SK-N-SH (cell line): Measurements from ENCODE around the gene HSPA4. TPM values are rescaled to one million over a fixed set of nuclear protein-coding genes. Genes with fewer than 3 reads are reported as not detected.

Experiments used
- CTCF ChIA-PET: fragments of 300-600, 350-600 bp; formaldehyde crosslinking; extraction: SDS; loops from one replicate; lab custom pipeline; 2021; lab: Yijun Ruan, JAX
- POLR2A ChIA-PET: fragments of 350-600 bp; sonication (Branson Sonifier 250); formaldehyde crosslinking; extraction: SDS; loops from one replicate; lab custom pipeline; 2020; ENCODE audit warnings: antibody characterized with exemption, inconsistent platforms; lab: Yijun Ruan, JAX
- DNase-seq: peaks from one replicate; pipeline ENCODE4 v3.0.0; 2012
- H2AFZ ChIP-seq: fragments of 200-600 bp; sonication (generic); 2 replicates; pipeline ENCODE4 v1.8.1; 2016; ENCODE audit warnings: antibody characterized with exemption, mild to moderate bottlenecking, low read depth
- H3F3A ChIP-seq: fragments of 200-600 bp; sonication (generic); replicated peaks from 2 replicates; pipeline ENCODE3; 2016; ENCODE audit warnings: antibody characterized with exemption, mild to moderate bottlenecking; ENCODE audit not compliant: insufficient read depth
- H3K27ac ChIP-seq, 2 experiments: fragments of 200-500 bp in 1 of 2; fragments of 200-600 bp in 1 of 2; sonication (Bioruptor generic) in 1 of 2; sonication (generic), shearing (Covaris generic) in 1 of 2; 2 replicates each; pipeline versions ENCODE4 v1.5.1 to v1.6.1; 2014 to 2016; ENCODE audit warnings: low read depth in 2 of 2, inconsistent platforms in 1 of 2, low read length in 1 of 2, mild to moderate bottlenecking in 1 of 2, mixed read lengths in 1 of 2
- H3K27me3 ChIP-seq: fragments of 200-600 bp; sonication (generic), shearing (Covaris generic); 2 replicates; pipeline ENCODE4 v1.6.1; 2016; ENCODE audit warnings: mixed run types; ENCODE audit not compliant: insufficient read depth
- H3K36me3 ChIP-seq, 2 experiments: fragments of 200-500 bp in 1 of 2; fragments of 200-600 bp in 1 of 2; sonication (Bioruptor generic) in 1 of 2; sonication (generic) in 1 of 2; replicated peaks in 1 of 2; 2 replicates each; pipeline versions ENCODE3 to v1.5.1; 2014 to 2016; ENCODE audit warnings: low read length in 1 of 2, mild to moderate bottlenecking in 1 of 2; ENCODE audit not compliant: insufficient read depth in 2 of 2, control insufficient read depth in 1 of 2
- H3K4me1 ChIP-seq, 2 experiments: fragments of 200-500 bp in 1 of 2; fragments of 200-600 bp in 1 of 2; sonication (Bioruptor generic) in 1 of 2; sonication (generic), shearing (Covaris generic) in 1 of 2; 2 replicates each; pipeline versions ENCODE4 v1.5.1 to v1.6.1; 2014 to 2016; ENCODE audit warnings: low read depth in 1 of 2, low read length in 1 of 2, mixed run types in 1 of 2; ENCODE audit not compliant: insufficient read depth in 2 of 2, control insufficient read depth in 1 of 2
- H3K4me2 ChIP-seq: fragments of 200-600 bp; sonication (generic), shearing (Covaris generic); 2 replicates; pipeline ENCODE4 v1.6.1; 2017; ENCODE audit warnings: mixed run types
- H3K4me3 ChIP-seq, 2 experiments: fragments of 200-500 bp in 1 of 2; fragments of 200-600 bp in 1 of 2; sonication (Bioruptor generic) in 1 of 2; sonication (generic), shearing (Covaris generic) in 1 of 2; 2 replicates each; pipeline versions ENCODE4 v1.5.1 to v1.8.1; 2014 to 2016; ENCODE audit warnings: low read depth in 2 of 2, inconsistent platforms in 1 of 2, low read length in 1 of 2, mild to moderate bottlenecking in 1 of 2, mixed read lengths in 1 of 2, moderate library complexity in 1 of 2
- H3K79me2 ChIP-seq: fragments of 200-600 bp; sonication (generic); 2 replicates; pipeline ENCODE4 v1.8.1; 2017; ENCODE audit warnings: mild to moderate bottlenecking; ENCODE audit not compliant: insufficient read depth
- H3K9ac ChIP-seq: fragments of 200-600 bp; sonication (generic); 2 replicates; pipeline ENCODE4 v1.6.1; 2017; ENCODE audit warnings: mixed run types
- H3K9me2 ChIP-seq: fragments of 200-600 bp; sonication (generic); 2 replicates; pipeline ENCODE4 v1.6.1; 2017; ENCODE audit warnings: mixed run types
- H3K9me3 ChIP-seq: fragments of 200-600 bp; sonication (generic); 2 replicates; pipeline ENCODE4 v1.6.1; 2017; ENCODE audit warnings: mixed run types, mild to moderate bottlenecking, moderate library complexity
- H4K20me1 ChIP-seq: fragments of 200-600 bp; sonication (generic); 2 replicates; pipeline ENCODE4 v1.6.1; 2017; ENCODE audit warnings: mild to moderate bottlenecking, mixed run types; ENCODE audit not compliant: insufficient read depth
- CHD2 ChIP-seq: fragments of 150-350 bp; IDR thresholded peaks from 2 replicates; pipeline ENCODE4 v1.6.1; 2018; ENCODE audit warnings: low read length; ENCODE audit not compliant: partially characterized antibody
- EP300 ChIP-seq, 2 experiments: IDR thresholded peaks; 2 replicates each; pipeline versions ENCODE4 v1.4.0 to v1.6.1; 2012; ENCODE audit warnings: borderline replicate concordance in 1 of 2, low read depth in 1 of 2, low read length in 1 of 2
- EZH2phosphoT487 ChIP-seq: fragments of 200-600 bp; sonication (generic); IDR thresholded peaks from 2 replicates; pipeline ENCODE4 v1.6.1; 2017; ENCODE audit warnings: low read depth, mixed run types, mild to moderate bottlenecking, antibody characterized with exemption, moderate library complexity, borderline replicate concordance
- FOSL2 ChIP-seq: IDR thresholded peaks from 2 replicates; pipeline ENCODE4 v1.4.0; 2012; ENCODE audit warnings: low read depth, mild to moderate bottlenecking, moderate library complexity, borderline replicate concordance
- FOXJ3 ChIP-seq: sonication (generic); formaldehyde crosslinking; IDR thresholded peaks from 2 replicates; pipeline ENCODE4 v1.5.1; 2020; ENCODE audit warnings: mild to moderate bottlenecking, missing genetic modification reagents
- GATA2 ChIP-seq: sonication (generic); formaldehyde crosslinking; IDR thresholded peaks from 2 replicates; pipeline ENCODE4 v1.5.0; 2020; ENCODE audit warnings: mild to moderate bottlenecking, missing genetic modification reagents
- JUND ChIP-seq: IDR thresholded peaks from 2 replicates; pipeline ENCODE4 v1.4.0; 2012
- MXI1 ChIP-seq: IDR thresholded peaks from 2 replicates; pipeline ENCODE4 v1.6.1; 2012; ENCODE audit warnings: mild to moderate bottlenecking, low read depth, low read length, improper control_type of control experiment
- NFIC ChIP-seq: IDR thresholded peaks from 2 replicates; pipeline ENCODE4 v1.4.0; 2012; ENCODE audit warnings: borderline replicate concordance
- POLR2AphosphoS5 ChIP-seq: IDR thresholded peaks from 2 replicates; pipeline ENCODE4 v1.6.1; 2012; ENCODE audit warnings: low read depth, low read length
- RAD21 ChIP-seq: IDR thresholded peaks from 2 replicates; pipeline ENCODE4 v1.6.1; 2012; ENCODE audit warnings: mild to moderate bottlenecking, low read length
- RCOR1 ChIP-seq: fragments of 150-350 bp; IDR thresholded peaks from 2 replicates; pipeline ENCODE4 v1.6.1; 2017; ENCODE audit warnings: antibody characterized with exemption, low read length
- RFX5 ChIP-seq: IDR thresholded peaks from 2 replicates; pipeline ENCODE4 v1.6.1; 2012; ENCODE audit warnings: mild to moderate bottlenecking, improper control_type of control experiment, low read length
- TEAD4 ChIP-seq: IDR thresholded peaks from 2 replicates; pipeline ENCODE4 v1.4.0; 2012; ENCODE audit warnings: mild to moderate bottlenecking, borderline replicate concordance; ENCODE audit not compliant: insufficient read depth
- USF2 ChIP-seq: fragments of 150-350 bp; IDR thresholded peaks from 2 replicates; pipeline ENCODE4 v1.6.1; 2017; ENCODE audit warnings: antibody characterized with exemption, low read length, low read depth, borderline replicate concordance
- YY1 ChIP-seq: IDR thresholded peaks from 2 replicates; pipeline ENCODE4 v1.4.0; 2012; ENCODE audit warnings: low read depth, mild to moderate bottlenecking
- ZBTB33 ChIP-seq: IDR thresholded peaks from 2 replicates; pipeline ENCODE4 v1.4.0; 2012; ENCODE audit warnings: low read depth, borderline replicate concordance
- WGBS: methylation state at CpG from one replicate; pipeline ENCODE4 v1.1.6; 2017; ENCODE audit warnings: low lambda C conversion rate; 5-methylcytosine and 5-hydroxymethylcytosine counted together
- polyA plus RNA-seq, 3 experiments: library from polyadenylated mRNA; depleted of rRNA; stranded (reverse); fragments of >200 nt; gene quantifications; 2 replicates each; pipeline ENCODE4 v1.2.3, GENCODE V29; 2012
- TF ChIP-seq, protein P1 (sequence below): IDR thresholded peaks from 2 replicates; pipeline ENCODE4 v1.4.0; 2012; ENCODE audit warnings: low read depth, borderline replicate concordance
- TF ChIP-seq, protein P2 (sequence below): IDR thresholded peaks from 2 replicates; pipeline ENCODE4 v1.4.0; 2012; ENCODE audit warnings: low read depth
- TF ChIP-seq, protein P3 (sequence below): fragments of 200-600 bp; sonication (generic); IDR thresholded peaks from 2 replicates; pipeline ENCODE4 v1.6.1; 2017; ENCODE audit warnings: antibody characterized with exemption, mild to moderate bottlenecking, moderate library complexity

HSPA4 gene
- polyA plus RNA-seq, 1 of the 3 experiments (the other 2 are of a cell fraction), result 18.8 TPM

DNA sequence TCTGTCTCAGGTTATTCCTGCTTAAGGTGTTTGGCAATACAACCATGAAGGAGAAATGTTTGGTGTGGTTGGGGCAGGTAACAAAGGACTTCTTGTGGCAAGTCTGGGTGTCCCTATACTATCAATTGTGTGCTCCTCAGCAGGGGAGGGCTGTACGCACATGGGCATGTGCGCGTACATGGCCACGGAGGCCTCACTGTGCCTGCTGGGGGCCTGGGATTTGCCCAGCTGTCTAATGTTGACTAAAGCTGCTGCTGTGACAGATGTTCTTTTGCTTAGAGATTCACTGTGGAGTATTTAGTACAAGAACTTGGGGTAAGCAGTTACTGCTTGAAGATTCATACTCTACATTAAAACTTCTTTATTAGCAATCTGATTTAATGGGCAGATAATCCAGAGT, 97.5 kb downstream of the HSPA4 start:
- DNase-seq, result peak; percentile 41
- Histone ChIP-seq H3K27me3 (no peaks in the 10 kb centered on the region), H3K27ac (no peak overlapping the region; a peak in 1 of 4 replicates), H3F3A (no peaks in the 10 kb centered on the region), H3K4me3 (no peak overlapping the region), H3K9ac (no peak overlapping the region), H3K4me2 (no peak overlapping the region), H2AFZ (no peak overlapping the region), H3K36me3 (no peaks in the 10 kb centered on the region), H3K4me1 (peaks cover 0 to 13% of the 10 kb centered on the region in 2 experiments; a peak in 1 of 4 replicates), H3K9me3 (no peaks in the 10 kb centered on the region), H4K20me1 (no peaks in the 10 kb centered on the region), H3K9me2 (no peaks in the 10 kb centered on the region), H3K79me2 (no peaks in the 10 kb centered on the region)
- ChIA-PET POLR2A (no interaction called here), CTCF (interaction anchor here (1.4 kb wide), 1 partner anchor 9 kb away, joined by 5 read pairs; no protein-coding TSS in a partner anchor)
- 78% methylated on average over 4 of the region's 4 CpGs for WGBS
- TF ChIP-seq, protein P1, sequence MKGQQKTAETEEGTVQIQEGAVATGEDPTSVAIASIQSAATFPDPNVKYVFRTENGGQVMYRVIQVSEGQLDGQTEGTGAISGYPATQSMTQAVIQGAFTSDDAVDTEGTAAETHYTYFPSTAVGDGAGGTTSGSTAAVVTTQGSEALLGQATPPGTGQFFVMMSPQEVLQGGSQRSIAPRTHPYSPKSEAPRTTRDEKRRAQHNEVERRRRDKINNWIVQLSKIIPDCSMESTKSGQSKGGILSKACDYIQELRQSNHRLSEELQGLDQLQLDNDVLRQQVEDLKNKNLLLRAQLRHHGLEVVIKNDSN, result no peak
- TF ChIP-seq ZBTB33 (no peak), RFX5 (no peak), JUND (no peak), CHD2 (no peak), TEAD4 (no peak), RCOR1 (no peak)
- TF ChIP-seq, protein P2, sequence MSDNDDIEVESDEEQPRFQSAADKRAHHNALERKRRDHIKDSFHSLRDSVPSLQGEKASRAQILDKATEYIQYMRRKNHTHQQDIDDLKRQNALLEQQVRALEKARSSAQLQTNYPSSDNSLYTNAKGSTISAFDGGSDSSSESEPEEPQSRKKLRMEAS, result no peak

DNA sequence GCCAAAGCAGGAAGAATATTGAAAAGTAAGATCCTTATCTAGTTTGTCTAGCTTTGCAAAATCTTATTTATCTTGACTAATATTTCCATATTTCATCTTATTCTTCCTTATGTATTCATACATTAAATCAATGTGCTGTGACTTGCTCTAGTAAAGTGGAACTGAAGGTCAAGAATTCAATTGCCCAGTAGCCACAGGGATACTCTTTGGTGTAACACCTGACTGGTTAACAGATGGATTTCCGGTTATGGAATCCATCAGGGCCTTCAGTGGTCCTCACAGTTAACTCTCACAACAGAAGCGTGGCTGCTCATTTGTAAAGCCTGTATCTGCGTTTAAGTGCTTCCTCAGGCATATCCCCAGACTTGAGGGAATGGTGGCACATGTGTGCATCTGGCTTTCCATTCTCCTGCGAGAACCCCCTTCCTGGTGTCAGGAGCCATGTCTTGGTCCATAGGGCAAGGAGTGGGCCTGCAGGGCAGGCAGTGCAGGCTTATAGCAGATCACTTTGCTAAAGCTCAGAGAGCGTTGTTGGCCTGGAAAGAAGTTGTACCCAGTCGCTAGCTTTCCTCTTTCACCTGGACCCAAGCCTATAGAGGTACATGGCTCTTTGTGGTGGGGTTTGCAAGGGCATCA, 99.2 kb downstream of the HSPA4 start:
- H4K20me1 ChIP-seq, result no peaks in the 10 kb centered on the region
- H3K79me2 ChIP-seq, result no peaks in the 10 kb centered on the region
- no peak overlapping the region for H3K4me3 ChIP-seq
- H3K9ac ChIP-seq, result no peak overlapping the region
- no peaks in the 10 kb centered on the region for H3K9me3 ChIP-seq
- H3K9me2 ChIP-seq, result no peaks in the 10 kb centered on the region
- no peaks in the 10 kb centered on the region for H3K36me3 ChIP-seq
- H3K4me2 ChIP-seq, result no peak overlapping the region
- CTCF ChIA-PET, result no interaction called here
- peaks cover 0 to 15% of the 10 kb centered on the region in 2 experiments; a peak in 1 of 4 replicates for H3K4me1 ChIP-seq
- no peak for DNase-seq
- WGBS, result 67% methylated on average over 6 of the region's 6 CpGs
- no peak overlapping the region for H2AFZ ChIP-seq
- no peaks in the 10 kb centered on the region; the same call in 1 of the 2 replicates for H3K27me3 ChIP-seq
- no peaks in the 10 kb centered on the region for H3F3A ChIP-seq
- H3K27ac ChIP-seq, result no peak overlapping the region
- POLR2A ChIA-PET, result no interaction called here
- TF ChIP-seq NFIC, result no peak
- no peak for TF ChIP-seq MXI1
- TF ChIP-seq EP300 (IDR thresholded peaks at IDR 0.05; ENCODE audit: borderline replicate concordance in 1 of 2, low read depth in 1 of 2, low read length in 1 of 2), result no peak
- no peak for TF ChIP-seq YY1
- TF ChIP-seq RFX5, result no peak
- TF ChIP-seq RAD21, result no peak
- TF ChIP-seq GATA2 (CRISPR knock-in tag), result no peak
- no peak for TF ChIP-seq RCOR1
- TF ChIP-seq POLR2AphosphoS5, result no peak
- no peak for TF ChIP-seq USF2
- no peak for TF ChIP-seq EZH2phosphoT487
- TF ChIP-seq, protein P1, result no peak
- TF ChIP-seq FOXJ3, result no peak
- TF ChIP-seq, protein P3, sequence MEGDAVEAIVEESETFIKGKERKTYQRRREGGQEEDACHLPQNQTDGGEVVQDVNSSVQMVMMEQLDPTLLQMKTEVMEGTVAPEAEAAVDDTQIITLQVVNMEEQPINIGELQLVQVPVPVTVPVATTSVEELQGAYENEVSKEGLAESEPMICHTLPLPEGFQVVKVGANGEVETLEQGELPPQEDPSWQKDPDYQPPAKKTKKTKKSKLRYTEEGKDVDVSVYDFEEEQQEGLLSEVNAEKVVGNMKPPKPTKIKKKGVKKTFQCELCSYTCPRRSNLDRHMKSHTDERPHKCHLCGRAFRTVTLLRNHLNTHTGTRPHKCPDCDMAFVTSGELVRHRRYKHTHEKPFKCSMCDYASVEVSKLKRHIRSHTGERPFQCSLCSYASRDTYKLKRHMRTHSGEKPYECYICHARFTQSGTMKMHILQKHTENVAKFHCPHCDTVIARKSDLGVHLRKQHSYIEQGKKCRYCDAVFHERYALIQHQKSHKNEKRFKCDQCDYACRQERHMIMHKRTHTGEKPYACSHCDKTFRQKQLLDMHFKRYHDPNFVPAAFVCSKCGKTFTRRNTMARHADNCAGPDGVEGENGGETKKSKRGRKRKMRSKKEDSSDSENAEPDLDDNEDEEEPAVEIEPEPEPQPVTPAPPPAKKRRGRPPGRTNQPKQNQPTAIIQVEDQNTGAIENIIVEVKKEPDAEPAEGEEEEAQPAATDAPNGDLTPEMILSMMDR, result no peak
- no peak for TF ChIP-seq FOSL2
- TF ChIP-seq TEAD4, result no peak
